KMS-11 (cell line): ENCODE data around the gene SLCO3A1.

ENCODE experiments used
- H2AFZ ChIP-seq: fragments of 200-600 bp; sonication (generic); 2 replicates; pipeline ENCODE4 v1.6.1; 2016; ENCODE audit warnings: antibody characterized with exemption, mixed run types, low read depth
- H3K27ac ChIP-seq: fragments of 200-600 bp; sonication (generic); 2 replicates; pipeline ENCODE4 v1.6.1; 2016; ENCODE audit warnings: mild to moderate bottlenecking, mixed run types
- H3K27me3 ChIP-seq: fragments of 200-600 bp; sonication (generic); 2 replicates; pipeline ENCODE4 v1.6.1; 2017; ENCODE audit warnings: mild to moderate bottlenecking, low read depth, mixed run types, moderate library complexity; ENCODE audit not compliant: insufficient read depth
- H3K36me3 ChIP-seq: fragments of 200-600 bp; sonication (generic); 2 replicates; pipeline ENCODE4 v1.6.1; 2017; ENCODE audit warnings: mild to moderate bottlenecking, mixed run types; ENCODE audit not compliant: insufficient read depth
- H3K4me1 ChIP-seq: fragments of 200-600 bp; sonication (generic); 2 replicates; pipeline ENCODE4 v1.6.1; 2016; ENCODE audit warnings: mild to moderate bottlenecking, low read depth, mixed run types; ENCODE audit not compliant: poor library complexity, severe bottlenecking
- H3K4me2 ChIP-seq: fragments of 200-600 bp; sonication (generic); 2 replicates; pipeline ENCODE4 v1.7.0; 2016; ENCODE audit warnings: mild to moderate bottlenecking, mixed run types
- H3K4me3 ChIP-seq: fragments of 200-600 bp; sonication (generic); IDR thresholded peaks from 2 replicates; pipeline ENCODE4 v1.6.1; 2017; ENCODE audit warnings: low read depth, low read length, mixed read lengths; ENCODE audit not compliant: insufficient read depth
- H3K79me2 ChIP-seq: fragments of 200-600 bp; sonication (generic); 2 replicates; pipeline ENCODE4 v1.6.1; 2016; ENCODE audit warnings: low read depth, mixed run types; ENCODE audit not compliant: insufficient read depth
- H3K9ac ChIP-seq: fragments of 200-600 bp; sonication (generic); 2 replicates; pipeline ENCODE4 v1.6.1; 2016; ENCODE audit warnings: mild to moderate bottlenecking, mixed run types
- H4K20me1 ChIP-seq: fragments of 200-600 bp; sonication (generic); 2 replicates; pipeline ENCODE4 v1.6.1; 2016; ENCODE audit warnings: mild to moderate bottlenecking, mixed run types; ENCODE audit not compliant: insufficient read depth
- TF ChIP-seq, protein P1 (sequence below): fragments of 200-600 bp; sonication (generic); conservative IDR thresholded peaks from 2 replicates; pipeline ENCODE4 v1.6.1; 2017; ENCODE audit warnings: low read depth, mild to moderate bottlenecking, antibody characterized with exemption, low read length, moderate library complexity, mixed read lengths

The SLCO3A1 gene

DNA sequence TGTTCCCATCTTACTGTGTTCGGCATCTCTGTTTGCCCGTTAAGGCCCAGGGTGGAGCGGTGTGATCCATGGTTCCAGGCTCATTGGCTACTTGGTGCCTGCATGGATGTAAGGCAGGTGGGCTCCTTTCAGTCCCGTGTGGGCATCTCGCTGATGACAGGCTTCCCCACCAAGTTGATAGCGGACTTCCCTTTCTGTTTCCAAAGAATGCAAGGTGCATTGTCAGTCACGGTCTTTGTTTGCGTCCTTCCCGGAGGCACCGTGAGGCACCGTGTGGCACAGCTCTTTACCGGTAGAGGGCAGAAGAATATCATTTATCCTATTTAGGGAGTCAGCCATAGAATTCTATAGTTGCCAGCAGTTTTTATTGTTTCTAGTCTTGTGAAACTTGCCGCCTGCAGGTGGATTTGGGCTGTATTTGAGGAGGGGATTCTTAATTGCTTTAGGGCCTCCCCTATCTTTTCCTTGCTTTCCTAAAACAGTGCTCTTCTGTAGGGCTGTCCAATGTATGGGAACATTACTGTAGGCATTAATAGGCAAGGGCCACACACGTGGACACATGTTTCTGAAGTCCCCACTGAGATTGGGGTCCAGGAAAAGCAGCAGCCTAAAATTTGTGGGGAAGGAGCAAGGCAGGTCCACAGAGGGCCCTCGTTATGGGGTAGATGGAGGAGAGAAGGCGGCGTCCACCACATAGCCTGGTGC, 244.1 kb downstream of the SLCO3A1 start:
- Histone ChIP-seq H3K4me1 (no peaks in the 10 kb centered on the region), H3K27ac (no peak overlapping the region), H3K36me3 (no peaks in the 10 kb centered on the region), H3K4me2 (no peak overlapping the region), H3K27me3 (no peaks in the 10 kb centered on the region), H2AFZ (no peak overlapping the region), H3K9ac (no peak overlapping the region), H4K20me1 (no peaks in the 10 kb centered on the region), H3K4me3 (no peak overlapping the region), H3K79me2 (no peaks in the 10 kb centered on the region)
- TF ChIP-seq, protein P1, sequence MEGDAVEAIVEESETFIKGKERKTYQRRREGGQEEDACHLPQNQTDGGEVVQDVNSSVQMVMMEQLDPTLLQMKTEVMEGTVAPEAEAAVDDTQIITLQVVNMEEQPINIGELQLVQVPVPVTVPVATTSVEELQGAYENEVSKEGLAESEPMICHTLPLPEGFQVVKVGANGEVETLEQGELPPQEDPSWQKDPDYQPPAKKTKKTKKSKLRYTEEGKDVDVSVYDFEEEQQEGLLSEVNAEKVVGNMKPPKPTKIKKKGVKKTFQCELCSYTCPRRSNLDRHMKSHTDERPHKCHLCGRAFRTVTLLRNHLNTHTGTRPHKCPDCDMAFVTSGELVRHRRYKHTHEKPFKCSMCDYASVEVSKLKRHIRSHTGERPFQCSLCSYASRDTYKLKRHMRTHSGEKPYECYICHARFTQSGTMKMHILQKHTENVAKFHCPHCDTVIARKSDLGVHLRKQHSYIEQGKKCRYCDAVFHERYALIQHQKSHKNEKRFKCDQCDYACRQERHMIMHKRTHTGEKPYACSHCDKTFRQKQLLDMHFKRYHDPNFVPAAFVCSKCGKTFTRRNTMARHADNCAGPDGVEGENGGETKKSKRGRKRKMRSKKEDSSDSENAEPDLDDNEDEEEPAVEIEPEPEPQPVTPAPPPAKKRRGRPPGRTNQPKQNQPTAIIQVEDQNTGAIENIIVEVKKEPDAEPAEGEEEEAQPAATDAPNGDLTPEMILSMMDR = peak; percentile 59

DNA sequence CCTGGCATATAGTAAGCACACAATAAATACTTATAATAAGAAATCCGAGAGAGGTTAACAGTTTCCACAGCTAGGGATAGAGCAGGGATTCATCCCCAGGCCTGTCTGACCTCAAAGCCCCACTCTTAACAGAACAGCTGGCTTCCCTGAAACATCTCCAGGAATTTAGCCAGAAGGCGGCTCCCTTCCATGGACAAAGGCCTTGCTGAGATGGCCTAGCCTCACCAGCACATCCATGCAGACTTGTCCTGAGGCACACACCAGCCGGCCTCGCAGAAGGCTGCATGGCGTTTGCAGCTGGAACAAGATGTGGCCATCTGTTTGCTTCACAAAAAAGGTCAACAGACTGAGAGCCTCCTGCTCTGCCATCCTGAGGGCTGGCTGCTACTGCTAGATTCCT, 245.4 kb downstream of the SLCO3A1 start:
- H3K27ac ChIP-seq = no peak overlapping the region
- TF ChIP-seq, protein P1 = no peak
- no peaks in the 10 kb centered on the region for H3K79me2 ChIP-seq
- no peak overlapping the region for H3K4me2 ChIP-seq
- no peaks in the 10 kb centered on the region for H3K36me3 ChIP-seq
- no peak overlapping the region for H3K4me3 ChIP-seq
- no peaks in the 10 kb centered on the region for H4K20me1 ChIP-seq
- H3K9ac ChIP-seq = no peak overlapping the region
- no peaks in the 10 kb centered on the region for H3K4me1 ChIP-seq
- H2AFZ ChIP-seq = no peak overlapping the region
- no peaks in the 10 kb centered on the region for H3K27me3 ChIP-seq

DNA sequence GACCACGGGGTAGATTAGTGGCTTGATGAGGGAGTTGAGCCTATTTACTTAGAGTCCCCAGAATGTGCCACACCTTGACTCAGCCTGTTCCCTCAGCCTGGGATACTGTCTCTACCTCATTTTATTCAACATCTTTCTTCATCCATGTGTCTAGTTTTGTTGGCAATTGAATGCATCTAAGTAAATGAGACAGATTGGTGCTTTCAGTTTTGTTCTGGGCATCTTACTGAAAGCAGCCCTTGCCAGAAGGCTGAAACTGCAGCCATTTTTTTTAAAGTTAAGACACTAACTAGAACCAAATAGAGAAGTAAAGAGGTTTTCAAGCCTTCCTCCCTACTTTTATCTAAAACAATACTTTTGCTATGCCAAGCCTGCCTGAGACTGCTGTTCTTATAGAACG, 246.8 kb downstream of the SLCO3A1 start:
- no peak overlapping the region for H3K4me3 ChIP-seq
- no peaks in the 10 kb centered on the region for H3K27me3 ChIP-seq
- H3K4me1 ChIP-seq = no peaks in the 10 kb centered on the region
- TF ChIP-seq, protein P1 = no peak
- no peaks in the 10 kb centered on the region for H4K20me1 ChIP-seq
- no peak overlapping the region for H3K4me2 ChIP-seq
- H3K27ac ChIP-seq = no peak overlapping the region
- no peaks in the 10 kb centered on the region for H3K36me3 ChIP-seq
- H2AFZ ChIP-seq = no peak overlapping the region
- no peak overlapping the region for H3K9ac ChIP-seq
- no peaks in the 10 kb centered on the region for H3K79me2 ChIP-seq

DNA sequence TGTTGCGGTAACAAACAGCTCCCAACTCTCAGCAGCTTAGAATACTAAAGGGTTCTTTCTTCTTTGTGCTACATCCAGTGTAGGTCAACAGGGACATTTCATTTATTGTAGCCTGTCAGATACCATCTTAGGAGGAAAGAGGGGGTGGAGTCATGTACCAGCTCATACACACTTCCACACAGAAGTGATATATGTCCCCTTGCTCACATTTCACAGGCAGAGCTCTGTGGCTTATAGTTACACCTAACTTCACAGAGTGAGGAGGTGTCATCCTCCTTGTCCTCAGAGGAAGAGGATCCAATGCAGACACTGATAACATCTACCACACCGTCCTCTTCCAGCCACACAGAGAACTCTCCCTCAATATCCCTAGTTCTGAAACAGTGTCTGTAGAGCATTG, 247.2 kb downstream of the SLCO3A1 start:
- no peak overlapping the region for H3K9ac ChIP-seq
- no peak overlapping the region for H2AFZ ChIP-seq
- no peaks in the 10 kb centered on the region for H3K27me3 ChIP-seq
- TF ChIP-seq, protein P1 = no peak
- no peaks in the 10 kb centered on the region for H3K4me1 ChIP-seq
- no peak overlapping the region for H3K4me2 ChIP-seq
- H3K79me2 ChIP-seq = no peaks in the 10 kb centered on the region
- no peaks in the 10 kb centered on the region for H4K20me1 ChIP-seq
- H3K36me3 ChIP-seq = no peaks in the 10 kb centered on the region
- no peak overlapping the region for H3K4me3 ChIP-seq
- no peak overlapping the region for H3K27ac ChIP-seq
